Endothelial cell of umbilical vein (primary cell): Measurements from ENCODE around the gene CRACR2A. TPM values are rescaled to one million over a fixed set of nuclear protein-coding genes. Genes with fewer than 3 reads are reported as not detected.

Experiments used
- BruUV-seq: library from RNA; stranded (reverse); fragments of 400-500 nt; replicated peaks from 2 replicates; lab custom pipeline; 2021; lab: Mats Ljungman, UMichigan
- CTCF ChIA-PET: fragments of 300-600, 350-600 bp; sonication (Branson Sonifier 250); formaldehyde crosslinking; loops from one replicate; lab custom pipeline; 2021; ENCODE audit warnings: antibody characterized with exemption, inconsistent platforms; lab: Charles Lee
- POLR2A ChIA-PET: fragments of 300-600, 350-600 bp; sonication (Branson Sonifier 250); formaldehyde crosslinking; loops from one replicate; lab custom pipeline; 2021; ENCODE audit warnings: antibody characterized with exemption, inconsistent platforms; lab: Charles Lee
- DNase-seq: peaks from one replicate; pipeline ENCODE4 v3.0.0-alpha.2; 2011; ENCODE audit warnings: low read depth, low spot score
- FAIRE-seq: peaks from 2 replicates; lab custom pipeline; 2011; peaks lifted over from hg19 to GRCh38; lab: Jason Lieb, UNC
- H2AFZ ChIP-seq: 2 replicates; pipeline ENCODE4 v1.6.0; 2012; ENCODE audit warnings: low read depth, low read length, control low read depth, inconsistent platforms
- H3K27ac ChIP-seq: 2 replicates; pipeline ENCODE4 v1.5.1; 2011; ENCODE audit warnings: low read depth, mild to moderate bottlenecking, control low read depth, low read length, moderate library complexity; ENCODE audit not compliant: insufficient read depth
- H3K27me3 ChIP-seq, 2 experiments: 2 replicates each; pipeline versions ENCODE4 v1.6.0 to v1.6.1; 2011; ENCODE audit warnings: low read length in 2 of 2, mixed read lengths in 1 of 2; ENCODE audit not compliant: control insufficient read depth in 2 of 2, insufficient read depth in 2 of 2
- H3K36me3 ChIP-seq, 2 experiments: 2 replicates in 1 of 2; 3 replicates in 1 of 2; pipeline ENCODE4 v1.5.1; 2011; ENCODE audit warnings: low read length in 2 of 2, mild to moderate bottlenecking in 1 of 2, moderate library complexity in 1 of 2; ENCODE audit not compliant: control insufficient read depth in 2 of 2, insufficient read depth in 2 of 2; ENCODE audit errors: extremely low read depth in 1 of 2
- H3K4me1 ChIP-seq: 3 replicates; pipeline ENCODE4 v1.5.1; 2011; ENCODE audit warnings: mild to moderate bottlenecking, low read length; ENCODE audit not compliant: control insufficient read depth, insufficient read depth; ENCODE audit errors: extremely low read depth
- H3K4me2 ChIP-seq: 2 replicates; pipeline ENCODE4 v1.6.1; 2011; ENCODE audit warnings: low read length, control low read depth, mixed read lengths; ENCODE audit not compliant: insufficient read depth
- H3K4me3 ChIP-seq, 3 experiments: fragments of 200-600 bp in 1 of 3; sonication (generic), shearing (Covaris generic) in 1 of 3; replicated peaks in 1 of 3; 2 replicates each; pipeline ENCODE4 v1.5.1; 2011 to 2016; ENCODE audit warnings: control low read depth in 3 of 3, low read length in 3 of 3, mild to moderate bottlenecking in 2 of 3, inconsistent platforms in 1 of 3, low read depth in 1 of 3, moderate library complexity in 1 of 3; ENCODE audit not compliant: insufficient read depth in 1 of 3
- H3K79me2 ChIP-seq: 2 replicates; pipeline ENCODE4 v1.6.0; 2012; ENCODE audit warnings: low read length, inconsistent platforms; ENCODE audit not compliant: control insufficient read depth, insufficient read depth
- H3K9ac ChIP-seq: replicated peaks from 2 replicates; pipeline ENCODE3; 2011; ENCODE audit warnings: low read length, control low read depth; ENCODE audit not compliant: insufficient read depth; ENCODE audit errors: extremely low read depth
- H3K9me1 ChIP-seq: replicated peaks from 3 replicates; pipeline ENCODE4 v1.6.0; 2011; ENCODE audit warnings: mild to moderate bottlenecking, low read length; ENCODE audit not compliant: control insufficient read depth, insufficient read depth; ENCODE audit errors: extremely low read depth
- H3K9me3 ChIP-seq: replicated peaks from 2 replicates; pipeline ENCODE4 v1.5.1; 2012; ENCODE audit warnings: low read length, inconsistent platforms; ENCODE audit not compliant: control insufficient read depth, insufficient read depth
- H4K20me1 ChIP-seq: replicated peaks from 2 replicates; pipeline ENCODE3; 2011; ENCODE audit warnings: mild to moderate bottlenecking, low read length; ENCODE audit not compliant: control insufficient read depth, insufficient read depth; ENCODE audit errors: extremely low read depth
- CTCF ChIP-seq, 2 donors: IDR thresholded peaks; 1 replicate in 1 of 2; 2 replicates in 1 of 2; pipeline ENCODE4 v1.5.1; 2011; ENCODE audit warnings: low read length in 2 of 2, mild to moderate bottlenecking in 2 of 2, moderate library complexity in 2 of 2, control low read depth in 1 of 2, inconsistent platforms in 1 of 2, low read depth in 1 of 2; ENCODE audit not compliant: insufficient read depth in 1 of 2; ENCODE audit errors: extremely low read depth in 1 of 2
- EZH2 ChIP-seq: IDR thresholded peaks from 2 replicates; pipeline ENCODE4 v1.6.1; 2012; ENCODE audit warnings: borderline replicate concordance, low read depth, mild to moderate bottlenecking, moderate library complexity, low read length, inconsistent platforms; ENCODE audit not compliant: severe bottlenecking
- FOS ChIP-seq: IDR thresholded peaks from 2 replicates; pipeline ENCODE4 v1.6.1; 2011; ENCODE audit warnings: mild to moderate bottlenecking, low read length, moderate library complexity, borderline replicate concordance; ENCODE audit not compliant: insufficient read depth
- GATA2 ChIP-seq: IDR thresholded peaks from 2 replicates; pipeline ENCODE4 v1.7.0; 2011; ENCODE audit warnings: low read depth, mild to moderate bottlenecking, moderate library complexity, mixed read lengths, low read length; ENCODE audit not compliant: insufficient read length, insufficient read depth
- JUN ChIP-seq: IDR thresholded peaks from 2 replicates; pipeline ENCODE4 v1.6.1; 2011; ENCODE audit warnings: borderline replicate concordance, low read depth; ENCODE audit not compliant: insufficient read length, insufficient read depth
- MAX ChIP-seq: IDR thresholded peaks from 2 replicates; pipeline ENCODE4 v1.6.1; 2011; ENCODE audit not compliant: insufficient read depth, insufficient read length
- MYC ChIP-seq: IDR thresholded peaks from one replicate; pipeline ENCODE4 v1.6.1; 2011; ENCODE audit warnings: mild to moderate bottlenecking, low read depth, low read length
- POLR2A ChIP-seq: IDR thresholded peaks from 2 replicates; pipeline ENCODE4 v1.6.1; 2012; ENCODE audit warnings: low read depth, mild to moderate bottlenecking, control low read depth, low read length
- POLR2AphosphoS5 ChIP-seq: IDR thresholded peaks from 2 replicates; pipeline ENCODE4 v1.6.1; 2012; ENCODE audit warnings: low read depth, mild to moderate bottlenecking, control low read depth, low read length, moderate library complexity; ENCODE audit not compliant: insufficient read depth
- dilution Hi-C: fragments of 300-500 bp; cut with MboI; formaldehyde crosslinking; loops from one replicate; pipeline ENCODE4 v1.15.0; 2019; ENCODE audit warnings: low sequenced_read_pairs; ENCODE audit not compliant: extremely low pct_ligation_motif_present
- intact Hi-C: fragments of 100-400 bp; cut with micrococcal nuclease; formaldehyde crosslinking; loops from one replicate; pipeline ENCODE4 v1.10.0; 2022
- polyA plus RNA-seq, 4 experiments: library from polyadenylated mRNA; depleted of rRNA in 3 of 4; stranded (reverse) in 3 of 4; unstranded in 1 of 4; fragments of >200 nt; gene quantifications; 2 replicates each; pipeline versions ENCODE4 v1.2.1 to v1.2.3, GENCODE V29; 2011 to 2012; ENCODE audit warnings: missing spikeins in 1 of 4
- total RNA-seq: library from RNA; stranded (reverse); gene quantifications from 2 replicates; pipeline ENCODE4 v1.2.3, GENCODE V29; 2021

Gene CRACR2A
- total and polyA plus RNA-seq, 2 donors (not counting 3 experiments of a cell fraction or from before 2014, with no cell fraction given) = 4.4 to 15.9 TPM

- dilution Hi-C loops = no loop called here
- Histone ChIP-seq H3K4me3 (no peak overlapping the region), H3K27ac (no peak overlapping the region), H3K9me1 (no peaks in the 10 kb centered on the region), H3K4me1 (no peaks in the 10 kb centered on the region), H4K20me1 (no peaks in the 10 kb centered on the region), H3K27me3 (no peaks in the 10 kb centered on the region), H3K79me2 (no peaks in the 10 kb centered on the region), H3K9me3 (no peaks in the 10 kb centered on the region), H2AFZ (no peak overlapping the region), H3K4me2 (no peak overlapping the region), H3K36me3 (no peaks in the 10 kb centered on the region), H3K9ac (no peak overlapping the region)
- DNase-seq (no peak), FAIRE-seq (no peak)
- no peak for TF ChIP-seq JUN
- TF ChIP-seq EZH2 = no peak
- TF ChIP-seq POLR2AphosphoS5 = no peak
- no peak for TF ChIP-seq FOS
- ChIA-PET CTCF (interaction anchor here (0.9 to 1.7 kb wide), 3 partner anchors 10 to 26 kb away, joined by 3 to 5 read pairs (median 4); no protein-coding TSS in a partner anchor), POLR2A (no interaction called here)
- intact Hi-C loops = no loop called here
- BruUV-seq = no TSS peak
These were observed 80.8 kb downstream of the CRACR2A start for GRCh38 chr12:3672113-3672509.

GRCh38 chr12:3671330-3672112, 81.4 kb downstream of the CRACR2A start:
- no peaks in the 10 kb centered on the region for H3K27me3 ChIP-seq
- H3K9ac ChIP-seq = no peak overlapping the region
- intact Hi-C loops = no loop called here
- no peak for DNase-seq
- no peaks in the 10 kb centered on the region for H3K4me1 ChIP-seq
- no peaks in the 10 kb centered on the region for H4K20me1 ChIP-seq
- no peaks in the 10 kb centered on the region for H3K79me2 ChIP-seq
- H3K4me3 ChIP-seq = no peak overlapping the region
- no peak overlapping the region for H2AFZ ChIP-seq
- H3K4me2 ChIP-seq = no peak overlapping the region
- no peaks in the 10 kb centered on the region for H3K9me3 ChIP-seq
- dilution Hi-C loops = no loop called here
- H3K36me3 ChIP-seq = no peaks in the 10 kb centered on the region
- no peak overlapping the region for H3K27ac ChIP-seq
- ChIA-PET CTCF (interaction anchor here (0.9 to 1.7 kb wide), 3 partner anchors 11 to 25 kb away, joined by 3 to 5 read pairs (median 4); no protein-coding TSS in a partner anchor), POLR2A (no interaction called here)
- no peak for TF ChIP-seq EZH2
- TF ChIP-seq JUN = no peak
- no peak for TF ChIP-seq GATA2
- TF ChIP-seq POLR2AphosphoS5 = no peak
- TF ChIP-seq MAX = no peak
- no peak for TF ChIP-seq FOS
- no peak for TF ChIP-seq CTCF (IDR thresholded peaks at IDR 0.05; ENCODE audit: extremely low read depth in 1 of 2, insufficient read depth in 1 of 2, low read depth in 1 of 2, low read length in 2 of 2)
- no peak for TF ChIP-seq POLR2A
- TF ChIP-seq MYC = no peak
- BruUV-seq = no TSS peak
- no peaks in the 10 kb centered on the region for H3K9me1 ChIP-seq
- FAIRE-seq = no peak
